Measurements from ENCODE around the gene PLCH2. TPM values are rescaled to one million over a fixed set of nuclear protein-coding genes. Genes with fewer than 3 reads are reported as not detected.
"Not testable (repeated sequence)": the region's sequence is repeated elsewhere in the genome, so short reads cannot be mapped to it uniquely, and the experiment has no call there.

Gene PLCH2
- total RNA-seq, 1 donor, result under 0.01 TPM

DNA sequence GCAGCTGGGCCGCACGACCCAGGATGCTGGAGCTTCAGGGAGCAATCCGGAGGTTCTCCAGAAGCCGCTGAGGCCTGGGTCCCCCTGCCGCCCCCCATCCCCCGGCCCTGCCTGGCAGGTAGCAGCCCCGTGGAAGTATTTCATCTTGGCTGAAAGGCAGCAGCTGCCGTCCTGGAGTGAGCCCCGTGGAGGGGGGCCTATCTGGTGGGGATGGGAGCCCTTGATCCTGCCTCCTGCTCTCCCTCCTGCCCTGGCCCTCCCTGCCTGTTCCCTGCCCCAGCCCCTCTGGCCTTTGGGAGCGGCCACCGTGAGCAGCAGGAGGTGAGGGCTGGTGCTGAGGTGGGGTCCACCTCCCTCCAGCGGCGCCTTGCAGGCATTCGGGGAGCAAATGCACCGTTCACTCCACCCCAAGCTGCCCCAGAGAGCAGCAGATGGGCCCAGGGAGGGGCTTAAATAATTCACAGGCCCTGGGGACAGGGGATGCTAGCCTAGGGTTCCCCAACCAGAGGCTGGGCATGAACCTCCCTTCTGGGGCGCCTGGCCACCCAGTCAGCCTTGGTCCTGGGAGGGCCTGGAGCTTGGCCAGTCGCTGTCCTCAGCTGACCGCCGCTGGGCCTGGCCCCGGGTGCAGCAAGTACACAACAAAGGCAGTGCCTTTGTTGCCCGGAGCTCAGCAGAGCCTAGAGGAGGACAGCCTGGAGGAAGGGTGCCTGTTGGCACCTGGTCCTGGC lies 23.7 kb upstream of the PLCH2 start:
- TF ChIP-seq, protein P1, sequence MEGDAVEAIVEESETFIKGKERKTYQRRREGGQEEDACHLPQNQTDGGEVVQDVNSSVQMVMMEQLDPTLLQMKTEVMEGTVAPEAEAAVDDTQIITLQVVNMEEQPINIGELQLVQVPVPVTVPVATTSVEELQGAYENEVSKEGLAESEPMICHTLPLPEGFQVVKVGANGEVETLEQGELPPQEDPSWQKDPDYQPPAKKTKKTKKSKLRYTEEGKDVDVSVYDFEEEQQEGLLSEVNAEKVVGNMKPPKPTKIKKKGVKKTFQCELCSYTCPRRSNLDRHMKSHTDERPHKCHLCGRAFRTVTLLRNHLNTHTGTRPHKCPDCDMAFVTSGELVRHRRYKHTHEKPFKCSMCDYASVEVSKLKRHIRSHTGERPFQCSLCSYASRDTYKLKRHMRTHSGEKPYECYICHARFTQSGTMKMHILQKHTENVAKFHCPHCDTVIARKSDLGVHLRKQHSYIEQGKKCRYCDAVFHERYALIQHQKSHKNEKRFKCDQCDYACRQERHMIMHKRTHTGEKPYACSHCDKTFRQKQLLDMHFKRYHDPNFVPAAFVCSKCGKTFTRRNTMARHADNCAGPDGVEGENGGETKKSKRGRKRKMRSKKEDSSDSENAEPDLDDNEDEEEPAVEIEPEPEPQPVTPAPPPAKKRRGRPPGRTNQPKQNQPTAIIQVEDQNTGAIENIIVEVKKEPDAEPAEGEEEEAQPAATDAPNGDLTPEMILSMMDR (IDR thresholded peaks at IDR 0.05; ENCODE audit: insufficient read depth, low read depth, low read length), result no peak
- no peak for DNase-seq (ENCODE audit: low read depth)
- H3K4me3 ChIP-seq (ENCODE audit: low read depth, low read length), result no peak overlapping the region

DNA sequence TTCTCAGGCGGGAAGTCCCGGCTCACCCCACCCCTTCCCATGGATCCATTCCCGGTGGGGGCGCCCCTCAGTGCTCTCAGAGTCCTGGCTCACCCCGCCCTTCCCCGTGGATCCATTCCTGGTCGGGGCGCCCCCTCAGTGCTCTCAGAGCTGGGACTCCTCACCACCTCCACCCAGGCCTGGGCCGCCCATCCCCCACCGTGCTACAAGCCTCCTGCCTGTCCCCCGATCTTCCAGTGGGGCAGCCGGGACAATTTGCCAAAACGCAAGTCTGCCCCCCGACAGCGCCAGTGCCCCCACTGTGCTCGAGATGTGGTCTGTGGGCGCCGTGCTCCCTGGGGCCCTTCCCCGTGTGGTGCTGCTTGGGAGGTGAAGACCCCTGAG lies 23.2 kb upstream of the PLCH2 start:
- TF ChIP-seq, protein P1 (IDR thresholded peaks at IDR 0.05; ENCODE audit: insufficient read depth, low read depth, low read length), result no peak
- DNase-seq (ENCODE audit: low read depth), result no peak
- no peak overlapping the region for H3K4me3 ChIP-seq (ENCODE audit: low read depth, low read length)

DNA sequence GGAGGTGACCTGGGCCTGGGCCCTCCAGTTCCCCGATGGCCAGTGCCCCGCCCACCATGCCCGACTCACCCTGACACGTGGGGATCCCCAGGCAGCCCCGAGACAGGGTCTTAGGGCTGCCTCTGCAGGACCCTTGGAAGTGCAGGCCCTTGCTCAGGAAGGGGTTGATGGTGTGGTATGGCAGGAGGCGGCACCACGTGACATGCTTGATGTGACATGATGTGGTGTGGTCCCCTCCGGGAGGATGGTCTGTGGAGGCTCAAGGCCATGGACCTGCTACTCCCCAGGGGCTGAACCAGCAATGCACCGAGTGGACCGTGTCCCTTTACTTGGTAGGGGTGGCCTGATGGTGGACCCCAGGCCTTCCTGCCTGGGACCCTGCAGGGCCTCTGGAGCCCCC lies 21.9 kb upstream of the PLCH2 start:
- H3K4me3 ChIP-seq (ENCODE audit: low read depth, low read length), result no peak overlapping the region
- TF ChIP-seq, protein P1 (IDR thresholded peaks at IDR 0.05; ENCODE audit: insufficient read depth, low read depth, low read length), result no peak
- no peak for DNase-seq (ENCODE audit: low read depth)

DNA sequence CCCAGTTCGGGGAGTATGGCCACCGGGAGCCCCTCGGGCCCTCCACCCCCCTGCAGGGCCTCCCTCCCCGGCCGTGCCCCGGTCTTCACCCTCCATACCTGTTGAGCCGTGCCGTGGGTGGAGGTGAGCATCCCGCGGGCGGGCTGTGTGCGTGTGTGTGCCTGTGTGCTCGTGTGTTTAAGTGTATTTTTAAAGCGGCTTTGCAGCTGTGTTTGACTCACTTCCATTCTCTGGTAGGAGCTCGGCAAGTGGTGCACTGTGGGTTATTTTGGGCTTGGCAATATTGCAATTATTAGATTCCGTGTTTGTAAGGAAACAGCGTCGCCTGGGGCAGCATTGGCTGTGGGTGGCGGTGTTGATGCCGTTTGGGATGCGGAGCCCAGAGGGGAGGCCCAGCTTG lies 20.3 kb upstream of the PLCH2 start:
- H3K4me3 ChIP-seq (ENCODE audit: low read depth, low read length), result no peak overlapping the region
- TF ChIP-seq, protein P1 (IDR thresholded peaks at IDR 0.05; ENCODE audit: insufficient read depth, low read depth, low read length), result no peak
- DNase-seq (ENCODE audit: low read depth), result no peak

DNA sequence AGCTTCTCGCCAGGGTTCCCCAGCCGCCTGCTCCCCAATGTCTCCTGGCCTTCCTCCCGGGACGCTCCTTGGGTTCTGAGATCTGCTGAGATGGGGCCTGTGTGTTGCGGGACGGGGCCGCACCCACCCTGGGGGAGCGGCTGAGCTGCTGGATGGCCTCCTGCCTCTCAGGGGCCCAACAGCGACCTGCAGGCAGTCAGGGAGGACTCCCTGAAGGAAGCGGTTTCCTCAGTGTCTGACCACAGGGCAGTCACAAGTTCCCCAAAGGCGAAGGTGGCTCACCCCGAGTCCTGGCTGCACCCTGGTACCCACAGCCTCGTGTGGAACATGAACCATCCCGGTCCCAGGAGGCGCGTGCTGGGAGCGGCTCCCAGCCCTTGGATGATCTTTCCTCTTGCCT lies 18.6 kb upstream of the PLCH2 start:
- TF ChIP-seq, protein P1 (IDR thresholded peaks at IDR 0.05; ENCODE audit: insufficient read depth, low read depth, low read length), result no peak
- no peak for DNase-seq (ENCODE audit: low read depth)
- no peak overlapping the region for H3K4me3 ChIP-seq (ENCODE audit: low read depth, low read length)

DNA sequence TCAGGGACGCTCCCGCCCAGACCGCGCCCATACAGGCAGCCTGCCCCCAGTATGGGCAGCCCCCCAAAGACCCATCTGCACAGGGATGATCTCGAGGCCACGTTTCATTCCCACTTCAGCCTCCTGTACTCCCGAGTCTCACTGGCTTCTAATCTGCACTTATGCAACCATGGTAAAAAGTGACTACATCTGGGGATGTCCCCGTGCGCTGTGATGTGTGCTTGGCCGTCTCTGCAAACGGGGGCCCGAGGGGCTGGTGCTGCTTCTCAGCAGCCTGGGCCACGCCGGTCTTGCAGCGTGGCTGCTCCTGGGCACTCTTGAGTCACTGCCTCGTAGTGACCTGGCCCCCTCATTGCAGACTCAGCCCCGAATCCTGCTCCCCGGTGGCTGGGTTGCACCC lies 17.4 kb upstream of the PLCH2 start:
- TF ChIP-seq, protein P1 (IDR thresholded peaks at IDR 0.05; ENCODE audit: insufficient read depth, low read depth, low read length), result no peak
- no peak for DNase-seq (ENCODE audit: low read depth)
- no peak overlapping the region for H3K4me3 ChIP-seq (ENCODE audit: low read depth, low read length)

DNA sequence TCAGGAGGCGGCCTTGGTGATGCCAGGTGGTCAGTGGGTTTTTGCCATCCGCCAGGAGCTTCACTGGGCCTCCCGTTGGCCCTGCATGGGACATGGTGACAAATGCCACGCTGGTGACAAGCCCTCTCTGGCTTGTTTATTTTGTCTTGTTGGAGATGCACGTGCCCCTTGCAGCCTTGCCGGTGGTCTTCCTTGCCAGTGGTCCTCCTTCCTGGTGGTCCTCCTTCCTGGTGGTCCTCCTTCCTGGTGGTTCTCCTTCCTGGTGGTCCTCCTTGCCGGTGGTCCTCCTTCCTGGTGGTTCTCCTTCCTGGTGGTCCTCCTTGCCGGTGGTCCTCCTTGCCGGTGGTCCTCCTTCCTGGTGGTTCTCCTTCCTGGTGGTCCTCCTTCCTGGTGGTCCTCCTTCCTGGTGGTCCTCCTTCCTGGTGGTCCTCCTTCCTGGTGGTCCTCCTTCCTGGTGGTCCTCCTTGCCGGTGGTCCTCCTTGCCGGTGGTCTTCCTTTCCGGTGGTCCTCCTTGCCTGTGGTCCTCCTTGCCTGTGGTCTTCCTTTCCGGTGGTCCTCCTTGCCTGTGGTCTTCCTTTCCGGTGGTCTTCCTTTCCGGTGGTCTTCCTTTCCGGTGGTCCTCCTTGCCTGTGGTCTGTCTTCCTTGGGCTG lies 16.9 kb upstream of the PLCH2 start:
- DNase-seq (ENCODE audit: low read depth); H3K4me3 ChIP-seq (ENCODE audit: low read depth, low read length): not testable (repeated sequence)

Data from fibroblast of villous mesenchyme (primary cell).